GM12892 (cell line): Measurements from ENCODE around the gene EPHB2.

ENCODE experiments used
- POLR2A ChIP-seq: IDR thresholded peaks from 2 replicates; pipeline ENCODE4 v1.6.1; 2011; ENCODE audit warnings: low read depth, low read length, control low read depth
- POLR2AphosphoS5 ChIP-seq: IDR thresholded peaks from 2 replicates; pipeline ENCODE4 v1.6.1; 2011; ENCODE audit warnings: low read depth, low read length, control low read depth
- TAF1 ChIP-seq: IDR thresholded peaks from 2 replicates; pipeline ENCODE4 v1.6.1; 2011; ENCODE audit warnings: low read depth, mild to moderate bottlenecking, control low read depth, low read length, borderline replicate concordance

DNA sequence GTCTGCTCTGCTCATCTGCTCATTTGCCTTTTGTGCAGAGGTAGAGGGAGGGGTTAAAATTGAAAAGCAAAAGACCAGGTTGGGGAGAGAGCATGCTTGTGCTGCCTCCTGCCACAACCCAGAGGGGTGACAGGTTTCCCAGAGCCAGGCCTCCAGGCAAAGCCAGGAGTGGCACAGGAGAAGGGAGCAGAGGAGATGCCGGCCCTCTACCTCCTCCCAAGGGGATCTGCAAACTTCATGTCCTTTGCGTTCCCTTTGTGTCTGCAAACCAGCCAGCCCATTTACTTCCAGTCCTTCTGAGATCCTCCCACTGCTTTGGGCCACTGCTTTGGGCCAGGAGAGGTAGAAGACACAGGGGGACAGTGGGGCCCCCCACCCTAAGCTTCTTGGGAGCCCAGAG lies 67.8 kb downstream of the EPHB2 start:
- TF ChIP-seq POLR2AphosphoS5, result no peak
- no peak for TF ChIP-seq POLR2A
- no peak for TF ChIP-seq TAF1
